Calu3 (cell line): ENCODE results near the gene ZFYVE9. TPM values are rescaled to one million over a fixed set of nuclear protein-coding genes. Genes with fewer than 3 reads are reported as not detected.

Experiments used
- BruUV-seq: library from RNA; stranded (reverse); fragments of 400-500 nt; replicated peaks from 2 replicates; lab custom pipeline; 2021; lab: Mats Ljungman, UMichigan
- CTCF ChIA-PET: fragments of 300-600 bp; sonication (Branson Sonifier 250); formaldehyde crosslinking; loops from one replicate; lab custom pipeline; 2022; ENCODE audit warnings: antibody characterized with exemption; lab: Charles Lee
- DNase-seq: peaks from one replicate; pipeline ENCODE4 v3.0.0; 2022
- H3K27ac Mint-ChIP-seq: one replicate; pipeline ENCODE4 v1.8.0; 2022; ENCODE audit warnings: mixed read lengths; ENCODE audit not compliant: unreplicated experiment
- H3K27me3 Mint-ChIP-seq: one replicate; pipeline ENCODE4 v1.8.0; 2022; ENCODE audit warnings: mixed read lengths; ENCODE audit not compliant: unreplicated experiment
- H3K36me3 Mint-ChIP-seq: one replicate; pipeline ENCODE4 v1.8.0; 2022; ENCODE audit warnings: mild to moderate bottlenecking, moderate library complexity, mixed read lengths; ENCODE audit not compliant: insufficient read depth, unreplicated experiment
- H3K4me1 Mint-ChIP-seq: one replicate; pipeline ENCODE4 v1.8.0; 2022; ENCODE audit warnings: mild to moderate bottlenecking, low read depth, mixed read lengths; ENCODE audit not compliant: unreplicated experiment
- H3K4me3 Mint-ChIP-seq: one replicate; pipeline ENCODE4 v1.8.0; 2022; ENCODE audit warnings: mild to moderate bottlenecking, low read depth, moderate library complexity, mixed read lengths; ENCODE audit not compliant: unreplicated experiment
- H3K9me3 Mint-ChIP-seq: one replicate; pipeline ENCODE4 v1.8.0; 2022; ENCODE audit warnings: low read depth, mixed read lengths; ENCODE audit not compliant: unreplicated experiment
- intact Hi-C: fragments of 100-400 bp; cut with micrococcal nuclease; formaldehyde crosslinking; loops from one replicate; pipeline ENCODE4 v1.10.0; 2022; ENCODE audit not compliant: unreplicated experiment
- total RNA-seq: library from RNA; stranded (reverse); gene quantifications from 2 replicates; pipeline ENCODE4 v1.2.3, GENCODE V29; 2022
- TF ChIP-seq, protein P1 (sequence below): fragments of 200-600 bp; IDR thresholded peaks from one replicate; pipeline ENCODE4 v1.8.0; 2022; ENCODE audit warnings: antibody characterized with exemption; ENCODE audit not compliant: unreplicated experiment

The ZFYVE9 gene
- total RNA-seq, 1 experiment from 2014 or later = 13.6 TPM

GRCh38 chr1:52337439-52337838 is 195.6 kb downstream of the ZFYVE9 start:
- no peak for DNase-seq
- Mint-ChIP-seq H3K36me3 (peaks cover 4% of the 10 kb centered on the region), H3K4me3 (no peak overlapping the region), H3K27me3 (no peaks in the 10 kb centered on the region), H3K4me1 (no peaks in the 10 kb centered on the region), H3K9me3 (no peaks in the 10 kb centered on the region), H3K27ac (no peak overlapping the region)
- intact Hi-C loops = no loop called here
- BruUV-seq = no TSS peak
- CTCF ChIA-PET = no interaction called here
- TF ChIP-seq, protein P1, sequence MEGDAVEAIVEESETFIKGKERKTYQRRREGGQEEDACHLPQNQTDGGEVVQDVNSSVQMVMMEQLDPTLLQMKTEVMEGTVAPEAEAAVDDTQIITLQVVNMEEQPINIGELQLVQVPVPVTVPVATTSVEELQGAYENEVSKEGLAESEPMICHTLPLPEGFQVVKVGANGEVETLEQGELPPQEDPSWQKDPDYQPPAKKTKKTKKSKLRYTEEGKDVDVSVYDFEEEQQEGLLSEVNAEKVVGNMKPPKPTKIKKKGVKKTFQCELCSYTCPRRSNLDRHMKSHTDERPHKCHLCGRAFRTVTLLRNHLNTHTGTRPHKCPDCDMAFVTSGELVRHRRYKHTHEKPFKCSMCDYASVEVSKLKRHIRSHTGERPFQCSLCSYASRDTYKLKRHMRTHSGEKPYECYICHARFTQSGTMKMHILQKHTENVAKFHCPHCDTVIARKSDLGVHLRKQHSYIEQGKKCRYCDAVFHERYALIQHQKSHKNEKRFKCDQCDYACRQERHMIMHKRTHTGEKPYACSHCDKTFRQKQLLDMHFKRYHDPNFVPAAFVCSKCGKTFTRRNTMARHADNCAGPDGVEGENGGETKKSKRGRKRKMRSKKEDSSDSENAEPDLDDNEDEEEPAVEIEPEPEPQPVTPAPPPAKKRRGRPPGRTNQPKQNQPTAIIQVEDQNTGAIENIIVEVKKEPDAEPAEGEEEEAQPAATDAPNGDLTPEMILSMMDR = no peak

DNA sequence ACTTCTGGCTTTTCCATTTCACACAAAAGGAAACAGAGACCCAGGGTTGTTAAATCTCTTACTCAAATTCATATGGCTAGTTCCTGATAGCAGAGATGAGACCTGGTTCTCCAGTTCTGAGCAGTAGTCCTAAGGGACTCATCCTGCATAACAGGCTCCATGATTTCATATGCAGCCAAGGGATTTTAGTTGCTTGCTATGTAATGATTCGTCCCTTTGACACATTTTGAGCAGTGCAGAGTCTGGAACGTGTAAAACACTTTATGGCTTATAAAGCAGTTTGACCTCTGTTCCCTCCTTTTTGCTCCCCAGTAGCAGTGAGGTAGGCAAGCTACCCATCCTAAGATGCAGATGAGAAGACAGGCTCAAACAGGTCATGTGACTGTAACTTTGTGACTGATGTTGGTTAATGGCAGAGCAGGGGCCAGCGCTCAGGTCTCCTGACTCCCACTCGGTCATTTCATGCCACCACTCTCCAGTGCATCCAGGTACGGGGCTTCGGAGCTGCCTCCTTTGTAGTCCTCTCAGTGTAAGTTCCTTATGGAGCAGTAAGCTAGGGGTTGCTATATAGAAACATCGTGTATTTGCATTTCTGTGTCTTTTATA is 199.9 kb downstream of the ZFYVE9 start:
- Mint-ChIP-seq H3K4me3 (no peak overlapping the region), H3K36me3 (peaks cover 14% of the 10 kb centered on the region), H3K9me3 (no peaks in the 10 kb centered on the region), H3K27me3 (no peaks in the 10 kb centered on the region), H3K4me1 (no peaks in the 10 kb centered on the region), H3K27ac (no peak overlapping the region)
- intact Hi-C loops = no loop called here
- DNase-seq = no peak
- CTCF ChIA-PET = no interaction called here
- TF ChIP-seq, protein P1 = no peak
- BruUV-seq = no TSS peak

DNA sequence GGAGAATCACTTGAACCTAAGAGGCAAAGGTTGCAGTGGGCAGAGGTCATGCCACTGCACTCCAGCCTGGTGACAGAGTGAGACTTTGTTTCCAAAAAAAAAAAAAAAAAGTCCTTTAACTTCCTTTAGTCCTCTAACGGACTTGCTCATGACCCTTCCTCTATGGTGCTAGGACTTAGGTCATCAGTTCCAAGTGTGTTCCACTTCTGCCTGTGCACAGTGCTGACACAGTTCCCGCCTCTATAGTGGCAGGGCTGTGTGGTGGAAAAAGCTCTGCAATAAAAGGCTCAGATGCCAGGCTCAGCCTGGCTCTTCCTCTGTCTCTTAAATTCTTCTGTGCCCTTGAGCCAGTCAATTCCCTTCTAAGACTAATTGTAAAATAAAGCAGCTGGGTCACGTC is 202.1 kb downstream of the ZFYVE9 start:
- TF ChIP-seq, protein P1 = no peak
- DNase-seq = no peak
- H3K27ac Mint-ChIP-seq = no peak overlapping the region
- peaks cover 17% of the 10 kb centered on the region for H3K36me3 Mint-ChIP-seq
- no peaks in the 10 kb centered on the region for H3K27me3 Mint-ChIP-seq
- CTCF ChIA-PET = no interaction called here
- BruUV-seq = no TSS peak
- intact Hi-C loops = no loop called here
- no peak overlapping the region for H3K4me3 Mint-ChIP-seq
- no peaks in the 10 kb centered on the region for H3K4me1 Mint-ChIP-seq
- H3K9me3 Mint-ChIP-seq = no peaks in the 10 kb centered on the region

GRCh38 chr1:52345252-52345651 is 203.4 kb downstream of the ZFYVE9 start:
- Mint-ChIP-seq H3K27ac (no peak overlapping the region), H3K4me3 (no peak overlapping the region), H3K4me1 (no peaks in the 10 kb centered on the region), H3K36me3 (peaks cover 17% of the 10 kb centered on the region), H3K27me3 (no peaks in the 10 kb centered on the region), H3K9me3 (no peaks in the 10 kb centered on the region)
- no peak for DNase-seq
- CTCF ChIA-PET = interaction anchor here (0.7 kb wide), 1 partner anchor 22 kb away, joined by 3 read pairs; no protein-coding TSS in a partner anchor
- no TSS peak for BruUV-seq
- TF ChIP-seq, protein P1 = no peak
- intact Hi-C loops = no loop called here
